Brain pericyte (primary cell): ENCODE measurements around the gene ELOVL3.
"Not testable (repeated sequence)": the region's sequence is repeated elsewhere in the genome, so short reads cannot be mapped to it uniquely, and the experiment has no call there.

Experiments used
- DNase-seq: peaks from one replicate; pipeline ENCODE4 v3.0.0-alpha.2; 2012; ENCODE audit warnings: low read depth, low spot score

The ELOVL3 gene

GRCh38 chr10:102225646-102226541 lies at the start of gene ELOVL3:
Gene ELOVL3 (plus strand): TSS chr10:102226299. CDS start chr10:102226549, 250 bp downstream.
- peak; percentile 79 for DNase-seq

- DNase-seq = no peak
Observed at GRCh38 chr10:102184606-102185005, 41.5 kb upstream of the ELOVL3 start.

- no peak for DNase-seq
Observed at GRCh38 chr10:102185272-102185671, 40.8 kb upstream of the ELOVL3 start.

GRCh38 chr10:102185811-102186527 lies 40.1 kb upstream of the ELOVL3 start:
- DNase-seq = no peak

GRCh38 chr10:102188298-102188940 lies 37.7 kb upstream of the ELOVL3 start:
- DNase-seq = no peak

- DNase-seq = not testable (repeated sequence)
Observed at GRCh38 chr10:102188941-102189898, 36.9 kb upstream of the ELOVL3 start.

GRCh38 chr10:102191956-102192355 lies 34.1 kb upstream of the ELOVL3 start:
- no peak for DNase-seq

- DNase-seq = no peak
Observed at GRCh38 chr10:102195296-102195870, 30.7 kb upstream of the ELOVL3 start.

GRCh38 chr10:102196893-102197292 lies 29.2 kb upstream of the ELOVL3 start:
- no peak for DNase-seq

- DNase-seq = no peak
Observed at GRCh38 chr10:102198027-102198426, 28.1 kb upstream of the ELOVL3 start.

GRCh38 chr10:102200751-102201640 lies 25.1 kb upstream of the ELOVL3 start:
- DNase-seq = no peak

GRCh38 chr10:102202386-102202785 lies 23.7 kb upstream of the ELOVL3 start:
- no peak for DNase-seq

- DNase-seq = no peak
Observed at GRCh38 chr10:102208311-102209035, 17.6 kb upstream of the ELOVL3 start.

GRCh38 chr10:102211615-102212299 lies 14.3 kb upstream of the ELOVL3 start:
- DNase-seq = no peak

GRCh38 chr10:102213599-102213998 lies 12.5 kb upstream of the ELOVL3 start:
- DNase-seq = not testable (repeated sequence)

GRCh38 chr10:102219370-102219769 lies 6.7 kb upstream of the ELOVL3 start:
- no peak for DNase-seq

GRCh38 chr10:102220612-102221011 lies 5.5 kb upstream of the ELOVL3 start:
- DNase-seq = no peak

- DNase-seq = no peak
Observed at GRCh38 chr10:102222797-102223196, 3.3 kb upstream of the ELOVL3 start.

GRCh38 chr10:102226542-102226870 lies 407 bp downstream of the ELOVL3 start:
- DNase-seq = no peak
